GM19328 (cell line): ENCODE data around the gene TPO.
"Not testable (repeated sequence)": the region's sequence is repeated elsewhere in the genome, so short reads cannot be mapped to it uniquely, and the experiment has no call there.

Experiments
- ATAC-seq: cut with Tn5 transposase; IDR thresholded peaks from one replicate; pipeline ENCODE4 v1.9.1; 2021; ENCODE audit warnings: mild to moderate bottlenecking, moderate library complexity; ENCODE audit not compliant: unreplicated experiment

Gene TPO

GRCh38 chr2:1403565-1403964 is 9.7 kb upstream of the TPO start:
- no peak for ATAC-seq

GRCh38 chr2:1405124-1405523 is 8.1 kb upstream of the TPO start:
- ATAC-seq = no peak

- no peak for ATAC-seq
Measured at GRCh38 chr2:1405967-1406366, 7.3 kb upstream of the TPO start.

- no peak for ATAC-seq
Measured at GRCh38 chr2:1406434-1406833, 6.8 kb upstream of the TPO start.

- ATAC-seq = no peak
Measured at GRCh38 chr2:1407950-1408675, 5.2 kb upstream of the TPO start.

- ATAC-seq = no peak
Measured at GRCh38 chr2:1414121-1414520, 858 bp downstream of the TPO start.

GRCh38 chr2:1414901-1415300 is 1.6 kb downstream of the TPO start:
- not testable (repeated sequence) for ATAC-seq

GRCh38 chr2:1415501-1415900 is 2.2 kb downstream of the TPO start:
- no peak for ATAC-seq

- no peak for ATAC-seq
Measured at GRCh38 chr2:1418566-1418965, 5.3 kb downstream of the TPO start.

- ATAC-seq = no peak
Measured at GRCh38 chr2:1420746-1421480, 7.7 kb downstream of the TPO start.

- ATAC-seq = no peak
Measured at GRCh38 chr2:1421731-1422130, 8.5 kb downstream of the TPO start.

- no peak for ATAC-seq
Measured at GRCh38 chr2:1422131-1422530, 8.9 kb downstream of the TPO start.

GRCh38 chr2:1422716-1423285 is 9.5 kb downstream of the TPO start:
- no peak for ATAC-seq

GRCh38 chr2:1427086-1427485 is 13.8 kb downstream of the TPO start:
- no peak for ATAC-seq

GRCh38 chr2:1429895-1430294 is 16.6 kb downstream of the TPO start:
- ATAC-seq = no peak

- ATAC-seq = no peak
Measured at GRCh38 chr2:1430491-1430890, 17.2 kb downstream of the TPO start.

GRCh38 chr2:1431886-1432400 is 18.7 kb downstream of the TPO start:
- no peak for ATAC-seq

- no peak for ATAC-seq
Measured at GRCh38 chr2:1432726-1433125, 19.5 kb downstream of the TPO start.

- ATAC-seq = no peak
Measured at GRCh38 chr2:1436369-1436768, 23.1 kb downstream of the TPO start.

- ATAC-seq = no peak
Measured at GRCh38 chr2:1437101-1437500, 23.8 kb downstream of the TPO start.

GRCh38 chr2:1437537-1437936 is 24.3 kb downstream of the TPO start:
- no peak for ATAC-seq

GRCh38 chr2:1438972-1439371 is 25.7 kb downstream of the TPO start:
- no peak for ATAC-seq
